Neural progenitor cell (in vitro differentiated cells): ENCODE measurements around the gene BMP2. TPM values are rescaled to one million over a fixed set of nuclear protein-coding genes. Genes with fewer than 3 reads are reported as not detected.

ENCODE experiments used
- DNase-seq: peaks from one replicate; pipeline ENCODE4 v3.0.0-alpha.2; 2016; ENCODE audit warnings: low spot score
- H2AFZ ChIP-seq: fragments of 200-600 bp; sonication (generic); replicated peaks from 2 replicates; pipeline ENCODE4 v1.6.1; 2016; ENCODE audit warnings: antibody characterized with exemption
- H3F3A ChIP-seq: fragments of 200-600 bp; sonication (generic); 2 replicates; pipeline ENCODE4 v1.6.1; 2016; ENCODE audit warnings: antibody characterized with exemption, low read depth
- H3K27ac ChIP-seq: fragments of 200-600 bp; sonication (generic); 2 replicates; pipeline ENCODE4 v1.5.1; 2016; ENCODE audit warnings: mild to moderate bottlenecking
- H3K27me3 ChIP-seq: fragments of 200-600 bp; sonication (generic); 2 replicates; pipeline ENCODE4 v1.6.1; 2016; ENCODE audit warnings: mild to moderate bottlenecking, moderate library complexity
- H3K36me3 ChIP-seq: fragments of 200-600 bp; sonication (generic); 2 replicates; pipeline ENCODE4 v1.5.1; 2016
- H3K4me1 ChIP-seq: fragments of 200-600 bp; sonication (generic); 2 replicates; pipeline ENCODE4 v1.6.1; 2016; ENCODE audit warnings: mixed run types
- H3K4me2 ChIP-seq: fragments of 200-600 bp; sonication (generic); 2 replicates; pipeline ENCODE4 v1.6.1; 2016
- H3K4me3 ChIP-seq: fragments of 200-600 bp; sonication (generic); 2 replicates; pipeline ENCODE4 v1.5.1; 2016
- H3K79me2 ChIP-seq: fragments of 200-600 bp; sonication (generic); 2 replicates; pipeline ENCODE4 v1.6.1; 2016; ENCODE audit warnings: low read depth
- H3K9ac ChIP-seq: fragments of 200-600 bp; sonication (generic); 2 replicates; pipeline ENCODE4 v1.6.1; 2016
- H3K9me3 ChIP-seq: fragments of 200-600 bp; sonication (generic); 2 replicates; pipeline ENCODE4 v1.5.1; 2016; ENCODE audit warnings: low read depth
- H4K20me1 ChIP-seq: fragments of 200-600 bp; sonication (generic); 2 replicates; pipeline ENCODE4 v1.6.1; 2016; ENCODE audit warnings: low read depth
- H3K27ac Mint-ChIP-seq: 3 replicates; pipeline ENCODE4 v1.8.0; 2021; ENCODE audit warnings: mixed read lengths
- H3K27me3 Mint-ChIP-seq: 2 replicates; pipeline ENCODE4 v1.8.0; 2022; ENCODE audit warnings: low read depth, mild to moderate bottlenecking, inconsistent platforms, moderate library complexity, mixed read lengths; ENCODE audit not compliant: insufficient read depth
- H3K36me3 Mint-ChIP-seq: 3 replicates; pipeline ENCODE4 v1.8.0; 2021; ENCODE audit warnings: mixed read lengths
- H3K4me1 Mint-ChIP-seq: 3 replicates; pipeline ENCODE4 v1.8.0; 2021; ENCODE audit warnings: mixed read lengths
- H3K4me3 Mint-ChIP-seq: 3 replicates; pipeline ENCODE4 v1.8.0; 2021; ENCODE audit warnings: mild to moderate bottlenecking, moderate library complexity, mixed read lengths
- H3K9me3 Mint-ChIP-seq: 3 replicates; pipeline ENCODE4 v1.8.0; 2020; ENCODE audit warnings: mixed read lengths
- EZH2 ChIP-seq: fragments of 200-600 bp; sonication (generic); IDR thresholded peaks from 2 replicates; pipeline ENCODE4 v1.6.1; 2017; ENCODE audit warnings: antibody characterized with exemption, mild to moderate bottlenecking, moderate library complexity
- EZH2phosphoT487 ChIP-seq: fragments of 200-600 bp; sonication (generic); IDR thresholded peaks from 2 replicates; pipeline ENCODE4 v1.6.1; 2017; ENCODE audit warnings: antibody characterized with exemption
- total RNA-seq: library from RNA; depleted of rRNA; stranded (reverse); fragments of >200 nt; gene quantifications from 2 replicates; pipeline ENCODE4 v1.2.3, GENCODE V29; 2015; ENCODE audit warnings: low replicate concordance
- TF ChIP-seq, protein P1 (sequence below): fragments of 200-600 bp; sonication (generic); IDR thresholded peaks from 2 replicates; pipeline ENCODE4 v1.5.1; 2017; ENCODE audit warnings: antibody characterized with exemption, mild to moderate bottlenecking

Gene BMP2
- 7.2 and 7.3 TPM in 2 replicates for total RNA-seq

DNA sequence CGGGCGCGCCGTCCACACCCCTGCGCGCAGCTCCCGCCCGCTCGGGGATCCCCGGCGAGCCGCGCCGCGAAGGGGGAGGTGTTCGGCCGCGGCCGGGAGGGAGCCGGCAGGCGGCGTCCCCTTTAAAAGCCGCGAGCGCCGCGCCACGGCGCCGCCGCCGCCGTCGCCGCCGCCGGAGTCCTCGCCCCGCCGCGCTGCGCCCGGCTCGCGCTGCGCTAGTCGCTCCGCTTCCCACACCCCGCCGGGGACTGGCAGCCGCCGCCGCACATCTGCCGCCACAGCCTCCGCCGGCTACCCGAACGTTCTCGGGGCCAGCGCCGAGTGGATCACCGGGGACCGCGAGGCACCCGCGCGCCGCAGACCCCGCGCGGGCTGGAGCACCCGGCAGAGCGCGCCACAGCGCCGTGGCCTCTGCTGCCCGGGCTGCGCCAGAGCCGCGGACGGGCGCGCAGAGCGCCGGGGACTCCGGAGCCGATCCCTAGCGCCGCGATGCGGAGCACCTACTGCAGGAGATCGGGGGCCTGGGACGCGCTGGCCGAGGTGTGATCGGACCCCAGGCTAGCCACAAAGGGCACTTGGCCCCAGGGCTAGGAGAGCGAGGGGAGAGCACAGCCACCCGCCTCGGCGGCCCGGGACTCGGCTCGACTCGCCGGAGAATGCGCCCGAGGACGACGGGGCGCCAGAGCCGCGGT is at the start of gene BMP2:
TSS of gene BMP2 (plus strand) at position 151 of the 692 bp plus-strand sequence. CDS start 2,441 bp downstream, outside the sequence.
- Histone ChIP-seq H4K20me1 (peaks cover 21% of the 10 kb centered on the region), H3F3A (peaks cover 34% of the 10 kb centered on the region), H3K27me3 (peaks cover 50% of the 10 kb centered on the region), H3K9ac (no peak within 1 kb of the TSS), H3K4me1 (peaks cover 24% of the 10 kb centered on the region), H2AFZ (peak within 1 kb of the TSS; percentile 87), H3K4me2 (peak within 1 kb of the TSS; percentile 90), H3K4me3 (peak within 1 kb of the TSS; percentile 92), H3K27ac (no peak within 1 kb of the TSS), H3K79me2 (peaks cover 14% of the 10 kb centered on the region), H3K36me3 (no peaks in the 10 kb centered on the region), H3K9me3 (no peaks in the 10 kb centered on the region)
- TF ChIP-seq, protein P1, sequence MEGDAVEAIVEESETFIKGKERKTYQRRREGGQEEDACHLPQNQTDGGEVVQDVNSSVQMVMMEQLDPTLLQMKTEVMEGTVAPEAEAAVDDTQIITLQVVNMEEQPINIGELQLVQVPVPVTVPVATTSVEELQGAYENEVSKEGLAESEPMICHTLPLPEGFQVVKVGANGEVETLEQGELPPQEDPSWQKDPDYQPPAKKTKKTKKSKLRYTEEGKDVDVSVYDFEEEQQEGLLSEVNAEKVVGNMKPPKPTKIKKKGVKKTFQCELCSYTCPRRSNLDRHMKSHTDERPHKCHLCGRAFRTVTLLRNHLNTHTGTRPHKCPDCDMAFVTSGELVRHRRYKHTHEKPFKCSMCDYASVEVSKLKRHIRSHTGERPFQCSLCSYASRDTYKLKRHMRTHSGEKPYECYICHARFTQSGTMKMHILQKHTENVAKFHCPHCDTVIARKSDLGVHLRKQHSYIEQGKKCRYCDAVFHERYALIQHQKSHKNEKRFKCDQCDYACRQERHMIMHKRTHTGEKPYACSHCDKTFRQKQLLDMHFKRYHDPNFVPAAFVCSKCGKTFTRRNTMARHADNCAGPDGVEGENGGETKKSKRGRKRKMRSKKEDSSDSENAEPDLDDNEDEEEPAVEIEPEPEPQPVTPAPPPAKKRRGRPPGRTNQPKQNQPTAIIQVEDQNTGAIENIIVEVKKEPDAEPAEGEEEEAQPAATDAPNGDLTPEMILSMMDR, result peak; percentile 15
- TF ChIP-seq EZH2phosphoT487 (no peak), EZH2 (no peak)
- Mint-ChIP-seq H3K9me3 (peaks cover 2% of the 10 kb centered on the region), H3K27ac (no peak within 1 kb of the TSS), H3K4me3 (peak within 1 kb of the TSS; percentile 87), H3K36me3 (peaks cover 7% of the 10 kb centered on the region), H3K27me3 (peaks cover 26% of the 10 kb centered on the region), H3K4me1 (peaks cover 40% of the 10 kb centered on the region)
- DNase-seq, result peak; percentile 87

DNA sequence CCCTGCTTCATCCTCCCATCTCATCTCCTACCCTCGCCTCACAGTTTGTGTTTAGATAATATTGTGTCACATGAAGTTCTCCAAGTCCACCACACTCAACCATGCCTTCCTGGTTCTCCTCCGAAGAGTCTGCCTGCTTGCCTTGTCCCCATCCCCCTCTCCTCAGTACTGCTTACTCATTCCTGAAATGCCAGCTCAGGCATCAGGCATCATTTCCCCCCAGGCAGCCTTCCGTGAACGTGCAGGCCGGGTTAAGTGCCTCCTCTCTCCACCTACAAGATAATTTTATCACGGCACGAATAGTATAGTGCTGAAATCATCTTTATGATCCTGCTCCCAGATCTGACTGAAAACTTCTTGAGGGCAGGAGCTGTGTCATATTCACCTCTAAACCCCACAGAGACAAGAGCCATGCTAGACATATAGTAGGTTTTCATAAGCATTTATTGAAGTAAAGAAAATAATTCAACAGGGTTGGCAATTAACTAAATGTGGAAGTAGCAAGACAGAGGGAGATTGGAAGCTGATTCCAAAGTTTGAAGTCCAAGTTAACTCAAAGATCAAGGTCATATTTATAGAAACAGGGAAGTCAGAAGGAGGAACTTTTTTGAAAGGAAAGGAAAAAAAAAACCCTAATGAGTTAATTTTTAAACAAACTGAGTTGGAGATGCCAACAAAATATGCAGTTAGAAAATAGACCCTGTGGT is 48.7 kb upstream of the BMP2 start:
- peaks cover 3% of the 10 kb centered on the region for H3K27me3 Mint-ChIP-seq
- no peaks in the 10 kb centered on the region for H3K9me3 Mint-ChIP-seq
- Histone ChIP-seq H2AFZ (no peak overlapping the region), H3K4me3 (no peak overlapping the region), H3K9me3 (no peaks in the 10 kb centered on the region), H3K27me3 (no peaks in the 10 kb centered on the region), H3K4me2 (no peak overlapping the region), H3K9ac (no peak overlapping the region), H3K4me1 (no peaks in the 10 kb centered on the region), H3K27ac (no peak overlapping the region), H4K20me1 (no peaks in the 10 kb centered on the region), H3K36me3 (no peaks in the 10 kb centered on the region), H3K79me2 (no peaks in the 10 kb centered on the region), H3F3A (no peaks in the 10 kb centered on the region)
- no peaks in the 10 kb centered on the region for H3K36me3 Mint-ChIP-seq
- H3K27ac Mint-ChIP-seq, result no peak overlapping the region
- TF ChIP-seq EZH2phosphoT487, result no peak
- no peak for TF ChIP-seq EZH2
- TF ChIP-seq, protein P1, result no peak
- no peak overlapping the region for H3K4me3 Mint-ChIP-seq
- no peak for DNase-seq
- no peaks in the 10 kb centered on the region for H3K4me1 Mint-ChIP-seq

DNA sequence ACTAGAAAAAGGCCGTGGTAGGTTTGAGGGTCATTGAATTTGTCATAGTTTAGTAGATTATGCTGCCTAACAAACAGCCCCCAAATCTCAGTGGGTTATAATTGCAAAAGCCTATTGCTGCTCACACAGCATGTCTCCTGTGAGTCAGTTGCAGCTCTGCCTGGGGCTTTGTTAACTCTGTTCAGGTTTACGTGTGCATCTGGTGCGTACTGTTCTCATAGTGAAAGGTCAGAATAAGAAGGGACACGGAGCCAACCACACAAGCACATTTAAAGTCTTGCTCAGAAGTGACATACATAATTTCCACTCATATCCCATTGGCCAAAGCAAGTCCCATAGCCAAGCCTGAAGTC is 48.1 kb upstream of the BMP2 start:
- H3K4me3 Mint-ChIP-seq, result no peak overlapping the region
- no peaks in the 10 kb centered on the region for H3K9me3 ChIP-seq
- no peak overlapping the region for H3K9ac ChIP-seq
- H3K9me3 Mint-ChIP-seq, result no peaks in the 10 kb centered on the region
- no peaks in the 10 kb centered on the region for H3K36me3 Mint-ChIP-seq
- H3K4me1 Mint-ChIP-seq, result no peaks in the 10 kb centered on the region
- H2AFZ ChIP-seq, result no peak overlapping the region
- H3K36me3 ChIP-seq, result no peaks in the 10 kb centered on the region
- H3K27me3 Mint-ChIP-seq, result peaks cover 3% of the 10 kb centered on the region
- H3K27ac ChIP-seq, result no peak overlapping the region
- H3K27me3 ChIP-seq, result no peaks in the 10 kb centered on the region
- H3K4me2 ChIP-seq, result no peak overlapping the region
- TF ChIP-seq, protein P1, result no peak
- TF ChIP-seq EZH2phosphoT487 (no peak), EZH2 (no peak)
- H3K27ac Mint-ChIP-seq, result no peak overlapping the region
- H4K20me1 ChIP-seq, result no peaks in the 10 kb centered on the region
- H3K79me2 ChIP-seq, result no peaks in the 10 kb centered on the region
- H3F3A ChIP-seq, result no peaks in the 10 kb centered on the region
- no peak for DNase-seq
- H3K4me3 ChIP-seq, result no peak overlapping the region
- no peaks in the 10 kb centered on the region for H3K4me1 ChIP-seq
